Renal cortical epithelial cell (primary cell): ENCODE measurements around the gene ZBTB38. TPM values are rescaled to one million over a fixed set of nuclear protein-coding genes. Genes with fewer than 3 reads are reported as not detected.

Experiments used
- DNase-seq: peaks from one replicate; pipeline ENCODE4 v3.0.0-alpha.2; 2011; ENCODE audit warnings: low read depth
- total RNA-seq: library from RNA; depleted of rRNA; stranded (reverse); fragments of >200 nt; gene quantifications from 2 replicates; pipeline ENCODE4 v1.2.3, GENCODE V29; 2014

Gene ZBTB38
- total RNA-seq, 1 donor from 2014 or later = 340 TPM

GRCh38 chr3:141405591-141405990, 37.3 kb downstream of the ZBTB38 start:
- no peak for DNase-seq

- no peak for DNase-seq
Measured at GRCh38 chr3:141406265-141406664, 38.0 kb downstream of the ZBTB38 start.

GRCh38 chr3:141407047-141407446, 38.7 kb downstream of the ZBTB38 start:
- DNase-seq = no peak

GRCh38 chr3:141407825-141408224, 39.5 kb downstream of the ZBTB38 start:
- DNase-seq = no peak

GRCh38 chr3:141408596-141408995, 40.3 kb downstream of the ZBTB38 start:
- DNase-seq = no peak

GRCh38 chr3:141409940-141410241, 41.6 kb downstream of the ZBTB38 start:
- DNase-seq = no peak

- no peak for DNase-seq
Measured at GRCh38 chr3:141410408-141410807, 42.1 kb downstream of the ZBTB38 start.

- no peak for DNase-seq
Measured at GRCh38 chr3:141410846-141411245, 42.5 kb downstream of the ZBTB38 start.

- DNase-seq = no peak
Measured at GRCh38 chr3:141411251-141411771, 43.0 kb downstream of the ZBTB38 start.

GRCh38 chr3:141412087-141412935, 44.0 kb downstream of the ZBTB38 start:
- DNase-seq = no peak

- DNase-seq = no peak
Measured at GRCh38 chr3:141412936-141413354, 44.6 kb downstream of the ZBTB38 start.

GRCh38 chr3:141413391-141413790, 45.1 kb downstream of the ZBTB38 start:
- no peak for DNase-seq

- DNase-seq = no peak
Measured at GRCh38 chr3:141413801-141414689, 45.7 kb downstream of the ZBTB38 start.

GRCh38 chr3:141414800-141415462, 46.6 kb downstream of the ZBTB38 start:
- DNase-seq = no peak

- DNase-seq = no peak
Measured at GRCh38 chr3:141415953-141416352, 47.6 kb downstream of the ZBTB38 start.

Other genes starting within 250 kb of the ZBTB38 start
- 20.1 and 20.3 TPM in 2 replicates for gene PXYLP1, start 136.7 kb upstream of the ZBTB38 start, total RNA-seq
- 19.2 and 21.0 TPM in 2 replicates for gene RASA2, start 118.5 kb downstream of the ZBTB38 start, total RNA-seq